AG04450 (cell line): ENCODE results near the gene CUL3. TPM values are rescaled to one million over a fixed set of nuclear protein-coding genes. Genes with fewer than 3 reads are reported as not detected.

ENCODE experiments used
- CTCF ChIA-PET: fragments of 300-600, 350-600 bp; formaldehyde crosslinking; extraction: SDS; loops from one replicate; lab custom pipeline; 2022; ENCODE audit warnings: antibody characterized with exemption, inconsistent platforms; lab: Charles Lee
- POLR2A ChIA-PET: fragments of 350-600 bp; formaldehyde crosslinking; extraction: SDS; loops from one replicate; lab custom pipeline; 2021; ENCODE audit warnings: antibody characterized with exemption, inconsistent platforms; lab: Yijun Ruan, JAX
- DNase-seq: peaks from one replicate; pipeline ENCODE4 v3.0.0-alpha.2; 2011; ENCODE audit warnings: low read depth, low spot score
- H3K27ac ChIP-seq: one replicate; pipeline ENCODE4 v1.5.1; 2012; ENCODE audit warnings: low read depth, low read length, control low read depth
- H3K27me3 ChIP-seq: one replicate; pipeline ENCODE4 v1.6.0; 2012; ENCODE audit warnings: low read length; ENCODE audit not compliant: control insufficient read depth, insufficient read depth
- H3K4me3 ChIP-seq: 2 replicates; pipeline ENCODE4 v1.5.1; 2011; ENCODE audit warnings: mild to moderate bottlenecking, low read depth, low read length, control low read depth
- H3K9me3 ChIP-seq: 2 replicates; pipeline ENCODE4 v1.5.1; 2012; ENCODE audit warnings: low read length; ENCODE audit not compliant: control insufficient read depth, insufficient read depth
- CTCF ChIP-seq: IDR thresholded peaks from 2 replicates; pipeline ENCODE4 v1.5.1; 2011; ENCODE audit warnings: low read depth, low read length, control low read depth, inconsistent platforms
- polyA plus RNA-seq: library from polyadenylated mRNA; depleted of rRNA; stranded (reverse); fragments of >200 nt; gene quantifications from 2 replicates; pipeline ENCODE4 v1.2.3, GENCODE V29; 2011

The CUL3 gene
- polyA plus RNA-seq, 1 experiment, result 57.3 TPM

- ChIA-PET CTCF (interaction anchor here (1.8 kb wide), 1 partner anchor 45 kb away, joined by 4 read pairs; no protein-coding TSS in a partner anchor), POLR2A (no interaction called here)
- H3K9me3 ChIP-seq, result peaks cover 6% of the 10 kb centered on the region; the same call in 1 of the 2 replicates
- no peak overlapping the region for H3K27ac ChIP-seq
- no peak for DNase-seq
- no peak for TF ChIP-seq CTCF
- no peaks in the 10 kb centered on the region for H3K27me3 ChIP-seq
- no peak overlapping the region for H3K4me3 ChIP-seq
Measured at GRCh38 chr2:224601923-224602322, 16.8 kb upstream of the CUL3 start.

- ChIA-PET CTCF (no interaction called here), POLR2A (no interaction called here)
- no peak for TF ChIP-seq CTCF
- no peaks in the 10 kb centered on the region for H3K27me3 ChIP-seq
- DNase-seq, result no peak
- no peak overlapping the region for H3K27ac ChIP-seq
- peaks cover 3% of the 10 kb centered on the region; the same call in 1 of the 2 replicates for H3K9me3 ChIP-seq
- no peak overlapping the region for H3K4me3 ChIP-seq
Measured at GRCh38 chr2:224598678-224599077, 13.5 kb upstream of the CUL3 start.

GRCh38 chr2:224596289-224596688 lies 11.1 kb upstream of the CUL3 start:
- no peak for TF ChIP-seq CTCF
- Histone ChIP-seq H3K9me3 (no peaks in the 10 kb centered on the region), H3K27ac (no peak overlapping the region), H3K27me3 (no peaks in the 10 kb centered on the region), H3K4me3 (no peak overlapping the region)
- CTCF ChIA-PET, result no interaction called here
- DNase-seq, result no peak
- POLR2A ChIA-PET, result no interaction called here

GRCh38 chr2:224595518-224595917 lies 10.4 kb upstream of the CUL3 start:
- no peak for TF ChIP-seq CTCF
- DNase-seq, result no peak
- ChIA-PET CTCF (interaction anchor here (0.6 kb wide), 1 partner anchor 406 kb away, joined by 3 read pairs; no protein-coding TSS in a partner anchor), POLR2A (interaction anchor here (0.6 to 0.7 kb wide), 2 partner anchors 49 to 387 kb away, joined by 3 to 6 read pairs; no protein-coding TSS in a partner anchor)
- H3K9me3 ChIP-seq, result no peaks in the 10 kb centered on the region
- no peak overlapping the region for H3K27ac ChIP-seq
- no peaks in the 10 kb centered on the region for H3K27me3 ChIP-seq
- H3K4me3 ChIP-seq, result no peak overlapping the region

GRCh38 chr2:224594840-224595239 lies 9.7 kb upstream of the CUL3 start:
- H3K27me3 ChIP-seq, result no peaks in the 10 kb centered on the region
- no peak overlapping the region for H3K4me3 ChIP-seq
- ChIA-PET CTCF (no interaction called here), POLR2A (interaction anchor here (0.6 kb wide), 1 partner anchor 388 kb away, joined by 3 read pairs; no protein-coding TSS in a partner anchor)
- no peak for TF ChIP-seq CTCF
- H3K9me3 ChIP-seq, result no peaks in the 10 kb centered on the region
- DNase-seq, result no peak
- H3K27ac ChIP-seq, result no peak overlapping the region
